Chondrocyte (in vitro differentiated cells): Measurements from ENCODE around the gene FAM50B. TPM values are rescaled to one million over a fixed set of nuclear protein-coding genes. Genes with fewer than 3 reads are reported as not detected.
A peak's percentile ranks its signal among the peaks of the same experiment; 100 is the strongest.

Experiments
- DNase-seq: peaks from one replicate; pipeline ENCODE4 v3.0.0; 2021; ENCODE audit warnings: mixed read lengths, low spot score
- H3K27ac Mint-ChIP-seq: one replicate; pipeline ENCODE4 v1.8.0; 2021; ENCODE audit warnings: mild to moderate bottlenecking, moderate library complexity, mixed read lengths; ENCODE audit not compliant: unreplicated experiment
- H3K27me3 Mint-ChIP-seq: 2 replicates; pipeline ENCODE4 v1.8.0; 2021; ENCODE audit warnings: low read depth, mixed read lengths
- H3K36me3 Mint-ChIP-seq: 2 replicates; pipeline ENCODE4 v1.8.0; 2021; ENCODE audit warnings: low read depth, mixed read lengths
- H3K4me1 Mint-ChIP-seq: 2 replicates; pipeline ENCODE4 v1.8.0; 2021; ENCODE audit warnings: low read depth, mild to moderate bottlenecking, mixed read lengths
- H3K4me3 Mint-ChIP-seq: one replicate; pipeline ENCODE4 v1.8.0; 2021; ENCODE audit warnings: mild to moderate bottlenecking, moderate library complexity, mixed read lengths; ENCODE audit not compliant: unreplicated experiment
- H3K9me3 Mint-ChIP-seq: 2 replicates; pipeline ENCODE4 v1.8.0; 2021; ENCODE audit warnings: low read depth, mixed read lengths
- CTCF ChIP-seq: fragments of 200-600 bp; sonication (generic); IDR thresholded peaks from 2 replicates; pipeline ENCODE4 v1.5.0; 2021; ENCODE audit warnings: antibody characterized with exemption, mild to moderate bottlenecking, moderate library complexity
- total RNA-seq: library from RNA; stranded (reverse); gene quantifications from 3 replicates; pipeline ENCODE4 v1.2.1, GENCODE V29; 2021

Gene FAM50B
- total RNA-seq, 1 donor from 2014 or later: 1.8 TPM

GRCh38 chr6:3885262-3886036 is 36.3 kb downstream of the FAM50B start:
- Mint-ChIP-seq H3K4me3 (no peak overlapping the region), H3K27ac (no peak overlapping the region), H3K9me3 (no peaks in the 10 kb centered on the region), H3K27me3 (no peaks in the 10 kb centered on the region), H3K36me3 (no peaks in the 10 kb centered on the region), H3K4me1 (peaks cover 42% of the 10 kb centered on the region)
- TF ChIP-seq CTCF: peak; percentile 48
- DNase-seq: no peak

- DNase-seq: no peak
- peak; percentile 81 for TF ChIP-seq CTCF
- peaks cover 56% of the 10 kb centered on the region for H3K4me1 Mint-ChIP-seq
- no peak overlapping the region for H3K4me3 Mint-ChIP-seq
- no peaks in the 10 kb centered on the region for H3K9me3 Mint-ChIP-seq
- no peaks in the 10 kb centered on the region for H3K36me3 Mint-ChIP-seq
- no peaks in the 10 kb centered on the region for H3K27me3 Mint-ChIP-seq
- H3K27ac Mint-ChIP-seq: no peak overlapping the region
Measured at GRCh38 chr6:3887150-3887700, 38.1 kb downstream of the FAM50B start.

GRCh38 chr6:3888153-3888957 is 39.2 kb downstream of the FAM50B start:
- no peak for DNase-seq
- no peaks in the 10 kb centered on the region for H3K36me3 Mint-ChIP-seq

GRCh38 chr6:3890047-3890446 is 40.9 kb downstream of the FAM50B start:
- TF ChIP-seq CTCF: no peak
- H3K27me3 Mint-ChIP-seq: no peaks in the 10 kb centered on the region
- peaks cover 42% of the 10 kb centered on the region for H3K4me1 Mint-ChIP-seq
- DNase-seq: no peak
- H3K27ac Mint-ChIP-seq: no peak overlapping the region
- H3K9me3 Mint-ChIP-seq: peaks cover 5% of the 10 kb centered on the region
- H3K36me3 Mint-ChIP-seq: no peaks in the 10 kb centered on the region
- no peak overlapping the region for H3K4me3 Mint-ChIP-seq

More at GRCh38 chr6:3888153-3888957, 39.2 kb downstream of the FAM50B start:
- no peaks in the 10 kb centered on the region for H3K9me3 Mint-ChIP-seq
- H3K27me3 Mint-ChIP-seq: no peaks in the 10 kb centered on the region
- no peak overlapping the region for H3K27ac Mint-ChIP-seq
- peaks cover 54% of the 10 kb centered on the region for H3K4me1 Mint-ChIP-seq
- no peak overlapping the region for H3K4me3 Mint-ChIP-seq
- no peak for TF ChIP-seq CTCF

GRCh38 chr6:3891883-3892282 is 42.7 kb downstream of the FAM50B start:
- no peak overlapping the region for H3K4me3 Mint-ChIP-seq
- no peak for TF ChIP-seq CTCF
- no peaks in the 10 kb centered on the region for H3K27me3 Mint-ChIP-seq
- H3K36me3 Mint-ChIP-seq: no peaks in the 10 kb centered on the region
- peaks cover 5% of the 10 kb centered on the region for H3K9me3 Mint-ChIP-seq
- H3K27ac Mint-ChIP-seq: peak overlapping the region; percentile 46
- no peak for DNase-seq
- peaks cover 39% of the 10 kb centered on the region for H3K4me1 Mint-ChIP-seq
